ENCODE measurements around the gene PLEKHO1. TPM values are rescaled to one million over a fixed set of nuclear protein-coding genes. Genes with fewer than 3 reads are reported as not detected.

The PLEKHO1 gene
- 27.8 and 33.5 TPM in 2 replicates for polyA plus RNA-seq (2012; rRNA removed)
- polyA plus RNA-seq (2012; cell fraction: cytosol; rRNA removed), result 24.1 and 25.1 TPM in 2 replicates
- 54.0 and 65.5 TPM in 2 replicates for polyA plus RNA-seq (2012; cell fraction: nucleus; rRNA removed)

GRCh38 chr1:150149271-150150132 lies at the start of gene PLEKHO1:
Gene PLEKHO1 (plus strand): TSS chr1:150149916. CDS start chr1:150150258, 342 bp downstream.
- ChIA-PET POLR2A (interaction anchor here (1.0 to 1.2 kb wide), 3 partner anchors 10 to 263 kb away, joined by 3 to 4 read pairs (median 4); a partner anchor contains a TSS), CTCF (interaction anchor here (0.7 to 2.1 kb wide), 4 partner anchors 17 to 38 kb away, joined by 4 to 12 read pairs (median 7); no protein-coding TSS in a partner anchor)
- H3K27me3 ChIP-seq (ENCODE audit: insufficient read depth), result no peaks in the 10 kb centered on the region
- peaks cover 10 to 28% of the 10 kb centered on the region in 2 experiments for H3K36me3 ChIP-seq (replicated peaks in 1 of 2; ENCODE audit: control insufficient read depth in 1 of 2, insufficient read depth in 2 of 2, low read length in 1 of 2)
- peaks cover 16% of the 10 kb centered on the region for H3F3A ChIP-seq (replicated peaks; ENCODE audit: insufficient read depth)
- no peaks in the 10 kb centered on the region for H4K20me1 ChIP-seq (ENCODE audit: insufficient read depth)
- peak within 1 kb of the TSS; percentile 81 to 87 for H3K27ac ChIP-seq (ENCODE audit: low read depth in 2 of 2, low read length in 1 of 2)
- 2% methylated on average over 42 of the region's 89 CpGs for WGBS (ENCODE audit: low lambda C conversion rate)
- peak within 1 kb of the TSS; percentile 92 for H3K4me2 ChIP-seq
- peak within 1 kb of the TSS; percentile 86 to 89 for H3K4me3 ChIP-seq (ENCODE audit: low read depth in 2 of 2, low read length in 1 of 2)
- peak within 1 kb of the TSS; percentile 80 for H2AFZ ChIP-seq (ENCODE audit: low read depth)
- H3K9ac ChIP-seq, result peak within 1 kb of the TSS; percentile 91
- TF ChIP-seq POLR2AphosphoS5 (IDR thresholded peaks at IDR 0.05; ENCODE audit: low read depth, low read length), result no peak
- TF ChIP-seq RAD21 (IDR thresholded peaks at IDR 0.05; ENCODE audit: low read length), result no peak
- TF ChIP-seq, protein P1, sequence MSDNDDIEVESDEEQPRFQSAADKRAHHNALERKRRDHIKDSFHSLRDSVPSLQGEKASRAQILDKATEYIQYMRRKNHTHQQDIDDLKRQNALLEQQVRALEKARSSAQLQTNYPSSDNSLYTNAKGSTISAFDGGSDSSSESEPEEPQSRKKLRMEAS (IDR thresholded peaks at IDR 0.05; ENCODE audit: low read depth), result peak; percentile 32; the same call in 1 of the 2 replicates
- TF ChIP-seq MXI1 (IDR thresholded peaks at IDR 0.05; ENCODE audit: low read depth, low read length), result peak; percentile 41; the same call in 1 of the 2 replicates
- peak; percentile 11; the same call in 1 of the 2 replicates for TF ChIP-seq TCF12 (IDR thresholded peaks at IDR 0.05)
- TF ChIP-seq JUND (IDR thresholded peaks at IDR 0.05), result peak; percentile 26; the same call in 1 of the 2 replicates
- peak; percentile 53 for TF ChIP-seq TAF1 (IDR thresholded peaks at IDR 0.05; ENCODE audit: borderline replicate concordance, low read depth, low read length)
- 0 out of 4 replicates have a peak, but pooled peaks of 1 of the 2 experiments have one; percentile 7 for TF ChIP-seq EP300 (IDR thresholded peaks at IDR 0.05; ENCODE audit: borderline replicate concordance in 1 of 2, low read depth in 1 of 2, low read length in 1 of 2)
- TF ChIP-seq IRF3 (IDR thresholded peaks at IDR 0.05; ENCODE audit: low read depth, low read length), result no peak
- TF ChIP-seq RFX5 (IDR thresholded peaks at IDR 0.05; ENCODE audit: low read length), result no peak
- peak; percentile 69; the same call in 1 of the 2 replicates for TF ChIP-seq FOSL2 (IDR thresholded peaks at IDR 0.05; ENCODE audit: borderline replicate concordance, low read depth)
- TF ChIP-seq USF1 (IDR thresholded peaks at IDR 0.05; ENCODE audit: borderline replicate concordance, low read depth), result no peak
- TF ChIP-seq SIN3A (IDR thresholded peaks at IDR 0.05; ENCODE audit: borderline replicate concordance, low read depth, low read length), result peak; percentile 41; the same call in 1 of the 2 replicates
- TF ChIP-seq ELF1 (IDR thresholded peaks at IDR 0.05), result no peak
- no peak for TF ChIP-seq CTCF (IDR thresholded peaks at IDR 0.05)
- H3K79me2 ChIP-seq (ENCODE audit: insufficient read depth), result peaks cover 54% of the 10 kb centered on the region
- no peaks in the 10 kb centered on the region for H3K9me2 ChIP-seq
- peaks cover 18 to 28% of the 10 kb centered on the region in 2 experiments for H3K4me1 ChIP-seq (ENCODE audit: control insufficient read depth in 1 of 2, insufficient read depth in 2 of 2, low read depth in 1 of 2, low read length in 1 of 2)
- DNase-seq, result peak; percentile 92
- no peaks in the 10 kb centered on the region for H3K9me3 ChIP-seq
